NCI-H1092 (cell line): ENCODE results near the gene GNRH2.
"Not testable (repeated sequence)": the region's sequence is repeated elsewhere in the genome, so short reads cannot be mapped to it uniquely, and the experiment has no call there.

Source experiments
- DNase-seq: peaks from one replicate; lab custom pipeline; 2025; lab: John Stamatoyannopoulos, UW

The GNRH2 gene

GRCh38 chr20:3073251-3073643 is 29.8 kb downstream of the GNRH2 start:
- not testable (repeated sequence) for DNase-seq

GRCh38 chr20:3074812-3075211 is 31.4 kb downstream of the GNRH2 start:
- no peak for DNase-seq

- not testable (repeated sequence) for DNase-seq
Measured at GRCh38 chr20:3075315-3075714, 31.9 kb downstream of the GNRH2 start.

GRCh38 chr20:3077618-3078134 is 34.3 kb downstream of the GNRH2 start:
- no peak for DNase-seq

- DNase-seq, result no peak
Measured at GRCh38 chr20:3080939-3081388, 37.5 kb downstream of the GNRH2 start.

GRCh38 chr20:3081641-3082040 is 38.2 kb downstream of the GNRH2 start:
- DNase-seq, result no peak

- DNase-seq, result no peak
Measured at GRCh38 chr20:3082306-3082951, 39.0 kb downstream of the GNRH2 start.

GRCh38 chr20:3082955-3083952 is 39.8 kb downstream of the GNRH2 start:
- no peak for DNase-seq

GRCh38 chr20:3084283-3084985 is 41.0 kb downstream of the GNRH2 start, which contains the start of gene AVP:
AVP (minus strand) TSS chr20:3084724; CDS start chr20:3084674, 50 bp downstream.
- DNase-seq, result no peak

- DNase-seq, result no peak
Measured at GRCh38 chr20:3084986-3085360, 41.6 kb downstream of the GNRH2 start.

- DNase-seq, result no peak
Measured at GRCh38 chr20:3085571-3086072, 42.2 kb downstream of the GNRH2 start.

- no peak for DNase-seq
Measured at GRCh38 chr20:3088031-3088430, 44.6 kb downstream of the GNRH2 start.

- no peak for DNase-seq
Measured at GRCh38 chr20:3090565-3090964, 47.1 kb downstream of the GNRH2 start.

GRCh38 chr20:3092611-3093379 is 49.4 kb downstream of the GNRH2 start:
- no peak for DNase-seq

- no peak for DNase-seq
Measured at GRCh38 chr20:3093861-3094361, 50.5 kb downstream of the GNRH2 start.

GRCh38 chr20:3094848-3095629 is 51.6 kb downstream of the GNRH2 start:
- DNase-seq, result no peak
